GM12878 (cell line): Measurements from ENCODE around the gene CCDC134. TPM values are rescaled to one million over a fixed set of nuclear protein-coding genes. Genes with fewer than 3 reads are reported as not detected.

Source experiments
- ATAC-seq: fragments of 200-7000 bp; cut with Tn5 transposase; 3 replicates; pipeline ENCODE4 v1.9.1; 2020; ENCODE audit warnings: mild to moderate bottlenecking, moderate library complexity
- BruUV-seq: library from RNA; stranded (reverse); fragments of 400-500 nt; replicated peaks from 2 replicates; lab custom pipeline; 2021; lab: Mats Ljungman, UMichigan
- CTCF ChIA-PET: fragments of 300-600 bp; sonication (Branson Sonifier 250); formaldehyde crosslinking; extraction: SDS; loops from one replicate; lab custom pipeline; 2021; ENCODE audit warnings: inconsistent platforms; lab: Yijun Ruan, JAX
- POLR2A ChIA-PET: fragments of 350-600 bp; formaldehyde crosslinking; extraction: SDS; loops from one replicate; lab custom pipeline; 2021; ENCODE audit warnings: inconsistent platforms; lab: Charles Lee
- RAD21 ChIA-PET: fragments of 300-600 bp; sonication (Branson Sonifier 250); formaldehyde crosslinking; loops from one replicate; lab custom pipeline; 2023; ENCODE audit warnings: antibody characterized with exemption; ENCODE audit not compliant: unreplicated experiment; lab: Charles Lee
- SMC1A ChIA-PET: fragments of 300-600 bp; sonication (Branson Sonifier 250); formaldehyde crosslinking; loops from one replicate; lab custom pipeline; 2023; ENCODE audit not compliant: unreplicated experiment, uncharacterized antibody; lab: Charles Lee
- DNase-seq: peaks from one replicate; pipeline ENCODE4 v3.0.0-alpha.2; 2011; ENCODE audit warnings: low read depth, low spot score
- FAIRE-seq: peaks from 3 replicates; lab custom pipeline; 2011; peaks lifted over from hg19 to GRCh38; lab: Jason Lieb, UNC
- H2AFZ ChIP-seq: 2 replicates; pipeline ENCODE4 v1.6.0; 2011; ENCODE audit warnings: low read depth, low read length, control low read depth; ENCODE audit not compliant: control insufficient read depth
- H3K27ac ChIP-seq: 2 replicates; pipeline ENCODE4 v1.5.1; 2011; ENCODE audit warnings: control low read depth; ENCODE audit not compliant: control insufficient read depth, insufficient read depth
- H3K27me3 ChIP-seq, 2 experiments: replicated peaks in 1 of 2; 2 replicates each; pipeline versions ENCODE4 v1.6.0 to v1.6.1; 2011; ENCODE audit warnings: low read length in 1 of 2; ENCODE audit not compliant: control insufficient read depth in 2 of 2, insufficient read depth in 2 of 2
- H3K36me3 ChIP-seq, 2 experiments: 2 replicates each; pipeline ENCODE4 v1.5.1; 2011; ENCODE audit warnings: low read length in 1 of 2; ENCODE audit not compliant: control insufficient read depth in 2 of 2, insufficient read depth in 2 of 2
- H3K4me1 ChIP-seq: 2 replicates; pipeline ENCODE4 v1.6.1; 2011; ENCODE audit warnings: mild to moderate bottlenecking, low read length, moderate library complexity, mixed read lengths; ENCODE audit not compliant: control insufficient read depth, insufficient read depth
- H3K4me2 ChIP-seq: 2 replicates; pipeline ENCODE4 v1.6.0; 2011; ENCODE audit warnings: control low read depth; ENCODE audit not compliant: control insufficient read depth, insufficient read depth
- H3K4me3 ChIP-seq: fragments of 200-600 bp; sonication (generic); 2 replicates; pipeline ENCODE4 v1.5.1; 2016
- H3K79me2 ChIP-seq: 2 replicates; pipeline ENCODE4 v1.6.0; 2011; ENCODE audit warnings: low read length; ENCODE audit not compliant: control insufficient read depth, insufficient read depth
- H3K9ac ChIP-seq: 2 replicates; pipeline ENCODE4 v1.8.0; 2011; ENCODE audit warnings: low read length, control low read depth, mixed read lengths; ENCODE audit not compliant: control insufficient read depth, insufficient read depth
- H3K9me3 ChIP-seq: replicated peaks from 3 replicates; pipeline ENCODE4 v1.5.1; 2011; ENCODE audit warnings: mild to moderate bottlenecking, low read length; ENCODE audit not compliant: control insufficient read depth, insufficient read depth
- H4K20me1 ChIP-seq: 2 replicates; pipeline ENCODE4 v1.6.0; 2011; ENCODE audit not compliant: control insufficient read depth, insufficient read depth
- CBFB ChIP-seq: IDR thresholded peaks from 2 replicates; pipeline ENCODE4 v1.6.1; 2016; ENCODE audit warnings: antibody characterized with exemption, low read depth
- CHD1 ChIP-seq: IDR thresholded peaks from 2 replicates; pipeline ENCODE4 v1.6.1; 2012; ENCODE audit warnings: low read depth, low read length, improper control_type of control experiment
- ELK1 ChIP-seq: IDR thresholded peaks from 2 replicates; pipeline ENCODE4 v1.6.1; 2012; ENCODE audit warnings: low read depth, low read length, improper control_type of control experiment
- FOXK2 ChIP-seq: fragments of 450-650 bp; IDR thresholded peaks from 2 replicates; pipeline ENCODE4 v1.6.1; 2017; ENCODE audit warnings: mild to moderate bottlenecking, moderate library complexity
- GATAD2B ChIP-seq: fragments of 450-650 bp; conservative IDR thresholded peaks from 2 replicates; pipeline ENCODE4 v1.6.1; 2017; ENCODE audit warnings: low read depth, mild to moderate bottlenecking, moderate library complexity
- IKZF2 ChIP-seq, 2 experiments: fragments of 450-650 bp; IDR thresholded peaks; 2 replicates each; pipeline ENCODE4 v1.6.1; 2017; ENCODE audit warnings: mild to moderate bottlenecking in 2 of 2, moderate library complexity in 2 of 2
- MYB ChIP-seq: fragments of 150-350 bp; IDR thresholded peaks from 2 replicates; pipeline ENCODE4 v1.6.1; 2014; ENCODE audit warnings: mild to moderate bottlenecking, low read depth, low read length, borderline replicate concordance
- PAX5 ChIP-seq: IDR thresholded peaks from 2 replicates; pipeline ENCODE4 v1.6.1; 2011; ENCODE audit warnings: low read depth, low read length, borderline replicate concordance
- PAX8 ChIP-seq: fragments of 450-650 bp; IDR thresholded peaks from 2 replicates; pipeline ENCODE4 v1.6.1; 2017; ENCODE audit warnings: mild to moderate bottlenecking, moderate library complexity
- POLR2AphosphoS2 ChIP-seq: IDR thresholded peaks from 2 replicates; pipeline ENCODE4 v1.6.1; 2011; ENCODE audit warnings: low read depth, mild to moderate bottlenecking, low read length, improper control_type of control experiment, moderate library complexity
- SIN3A ChIP-seq: IDR thresholded peaks from 2 replicates; pipeline ENCODE4 v1.6.1; 2012; ENCODE audit warnings: low read depth, low read length, improper control_type of control experiment
- ZBTB4 ChIP-seq: fragments of 450-650 bp; formaldehyde crosslinking; IDR thresholded peaks from 2 replicates; pipeline ENCODE4 v1.4.0; 2022; ENCODE audit warnings: mild to moderate bottlenecking, moderate library complexity
- ZNF592 ChIP-seq: fragments of 450-650 bp; IDR thresholded peaks from 2 replicates; pipeline ENCODE4 v1.6.1; 2017; ENCODE audit warnings: mild to moderate bottlenecking, moderate library complexity
- WGBS: methylation state at CpG from one replicate; pipeline ENCODE4 v1.1.6; 2016; ENCODE audit warnings: low lambda C conversion rate; ENCODE audit not compliant: insufficient replicate concordance, insufficient coverage; ENCODE audit errors: missing lambda C conversion rate; 5-methylcytosine and 5-hydroxymethylcytosine counted together
- in situ Hi-C: fragments of 300-500 bp; cut with MboI; formaldehyde crosslinking; loops from 9 replicates; pipeline ENCODE4 v1.14.3; 2018; ENCODE audit warnings: mixed read lengths
- intact Hi-C: fragments of 100-400 bp; cut with micrococcal nuclease; formaldehyde crosslinking; loops from one replicate; pipeline ENCODE4 v1.14.2; 2022; ENCODE audit not compliant: unreplicated experiment
- polyA plus RNA-seq, 11 experiments: library from polyadenylated mRNA; depleted of rRNA in 4 of 11; unstranded in 6 of 11; stranded (reverse) in 5 of 11; fragments of >200 nt; fragmentation: Nextera tagmentation in 4 of 11; fragmentation: Illumina TruSeq in 1 of 11; extraction: Ambion mirVana in 4 of 11; extraction: Trizol in 1 of 11; gene quantifications; 1 replicate in 1 of 11; 2 replicates in 10 of 11; pipeline versions ENCODE4 v1.2.1 to v1.2.3, GENCODE V29; 2011 to 2016; ENCODE audit warnings: inconsistent platforms in 2 of 11, missing spikeins in 2 of 11, low read depth in 1 of 11
- total RNA-seq, 4 experiments: library from RNA; depleted of rRNA in 3 of 4; stranded (reverse); fragments of >200 nt in 3 of 4; fragmentation: Illumina TruSeq in 1 of 4; extraction: Trizol in 1 of 4; gene quantifications; 2 replicates each; pipeline versions ENCODE4 v1.2.1 to v1.2.3, GENCODE V29; 2013 to 2021

The CCDC134 gene
- total and polyA plus RNA-seq, 10 of the 15 experiments (the other 5 are each of a cell fraction or from before 2014, with no cell fraction given), result 0.35 to 19.3 (median 11.8) TPM

GRCh38 chr22:41870786-41871185 is 70.3 kb downstream of the CCDC134 start:
- ATAC-seq, result no peak
- TF ChIP-seq GATAD2B, result no peak
- no peak for TF ChIP-seq SIN3A
- TF ChIP-seq ZNF592, result no peak
- no peak for TF ChIP-seq PAX5
- TF ChIP-seq ZBTB4, result no peak
- no peak for TF ChIP-seq IKZF2 (IDR thresholded peaks at IDR 0.05)
- TF ChIP-seq POLR2AphosphoS2, result no peak
- no peak for TF ChIP-seq FOXK2
- TF ChIP-seq CBFB, result no peak
- no peak for TF ChIP-seq ELK1
- no peak for TF ChIP-seq PAX8
- no peak for TF ChIP-seq CHD1
- TF ChIP-seq MYB, result no peak

More at GRCh38 chr22:41870786-41871185, 70.3 kb downstream of the CCDC134 start:
- Histone ChIP-seq H2AFZ (no peak overlapping the region), H3K36me3 (peaks cover 35 to 41% of the 10 kb centered on the region in 2 experiments), H3K27ac (no peak overlapping the region), H4K20me1 (no peaks in the 10 kb centered on the region; the same call in none of the 2 replicates), H3K79me2 (peaks cover 4% of the 10 kb centered on the region), H3K9me3 (no peaks in the 10 kb centered on the region), H3K27me3 (no peaks in the 10 kb centered on the region), H3K4me3 (no peak overlapping the region), H3K4me2 (no peak overlapping the region), H3K9ac (no peak overlapping the region), H3K4me1 (no peaks in the 10 kb centered on the region)
- intact Hi-C loops (no loop called here), in situ Hi-C loops (no loop called here)
- FAIRE-seq (no peak), DNase-seq (no peak)
- BruUV-seq, result no TSS peak
- POLR2A ChIA-PET, result interaction anchor here (0.6 to 2.6 kb wide), 5 partner anchors 9 to 50 kb away, joined by 3 to 24 read pairs (median 7); partner anchors contain the start of gene SHISA8
- SMC1A ChIA-PET, result interaction anchor here (0.6 to 6.3 kb wide), 7 partner anchors 8 to 173 kb away, joined by 3 to 49 read pairs (median 4); no protein-coding TSS in a partner anchor
- RAD21 ChIA-PET, result interaction anchor here (1.3 to 4.4 kb wide), 3 partner anchors 9 to 70 kb away, joined by 3 to 39 read pairs (median 6); partner anchors contain the start of gene CCDC134
- 91% methylated on average over 4 of the region's 4 CpGs for WGBS
- CTCF ChIA-PET, result interaction anchor here (0.7 to 3.7 kb wide), 5 partner anchors 8 to 745 kb away, joined by 3 to 16 read pairs (median 10); partner anchors contain the start of gene MEI1
